Calu3 (cell line): ENCODE results near the gene LARGE1. TPM values are rescaled to one million over a fixed set of nuclear protein-coding genes. Genes with fewer than 3 reads are reported as not detected.

Experiments
- BruUV-seq: library from RNA; stranded (reverse); fragments of 400-500 nt; replicated peaks from 2 replicates; lab custom pipeline; 2021; lab: Mats Ljungman, UMichigan
- CTCF ChIA-PET: fragments of 300-600 bp; sonication (Branson Sonifier 250); formaldehyde crosslinking; loops from one replicate; lab custom pipeline; 2022; ENCODE audit warnings: antibody characterized with exemption; lab: Charles Lee
- DNase-seq: peaks from one replicate; pipeline ENCODE4 v3.0.0; 2022
- H3K27ac Mint-ChIP-seq: one replicate; pipeline ENCODE4 v1.8.0; 2022; ENCODE audit warnings: mixed read lengths; ENCODE audit not compliant: unreplicated experiment
- H3K27me3 Mint-ChIP-seq: one replicate; pipeline ENCODE4 v1.8.0; 2022; ENCODE audit warnings: mixed read lengths; ENCODE audit not compliant: unreplicated experiment
- H3K36me3 Mint-ChIP-seq: one replicate; pipeline ENCODE4 v1.8.0; 2022; ENCODE audit warnings: mild to moderate bottlenecking, moderate library complexity, mixed read lengths; ENCODE audit not compliant: insufficient read depth, unreplicated experiment
- H3K4me1 Mint-ChIP-seq: one replicate; pipeline ENCODE4 v1.8.0; 2022; ENCODE audit warnings: mild to moderate bottlenecking, low read depth, mixed read lengths; ENCODE audit not compliant: unreplicated experiment
- H3K4me3 Mint-ChIP-seq: one replicate; pipeline ENCODE4 v1.8.0; 2022; ENCODE audit warnings: mild to moderate bottlenecking, low read depth, moderate library complexity, mixed read lengths; ENCODE audit not compliant: unreplicated experiment
- H3K9me3 Mint-ChIP-seq: one replicate; pipeline ENCODE4 v1.8.0; 2022; ENCODE audit warnings: low read depth, mixed read lengths; ENCODE audit not compliant: unreplicated experiment
- CTCF ChIP-seq: fragments of 200-600 bp; IDR thresholded peaks from one replicate; pipeline ENCODE4 v1.8.0; 2022; ENCODE audit warnings: antibody characterized with exemption; ENCODE audit not compliant: unreplicated experiment
- intact Hi-C: fragments of 100-400 bp; cut with micrococcal nuclease; formaldehyde crosslinking; loops from one replicate; pipeline ENCODE4 v1.10.0; 2022; ENCODE audit not compliant: unreplicated experiment
- total RNA-seq: library from RNA; stranded (reverse); gene quantifications from 2 replicates; pipeline ENCODE4 v1.2.3, GENCODE V29; 2022

LARGE1 gene
- total RNA-seq, 1 experiment from 2014 or later = 11.6 TPM

GRCh38 chr22:33745501-33745900 is 174.8 kb downstream of the LARGE1 start:
- Mint-ChIP-seq H3K4me1 (peaks cover 11% of the 10 kb centered on the region), H3K27me3 (no peaks in the 10 kb centered on the region)

GRCh38 chr22:33743756-33744155 is 176.5 kb downstream of the LARGE1 start:
- no peak for DNase-seq
- Mint-ChIP-seq H3K4me3 (no peak overlapping the region), H3K27me3 (no peaks in the 10 kb centered on the region), H3K9me3 (peaks cover 8% of the 10 kb centered on the region), H3K27ac (no peak overlapping the region), H3K4me1 (peaks cover 11% of the 10 kb centered on the region), H3K36me3 (peaks cover 5% of the 10 kb centered on the region)
- intact Hi-C loops = no loop called here
- BruUV-seq = no TSS peak
- CTCF ChIA-PET = no interaction called here
- no peak for TF ChIP-seq CTCF

More at GRCh38 chr22:33745501-33745900, 174.8 kb downstream of the LARGE1 start:
- no peak overlapping the region for H3K4me3 Mint-ChIP-seq
- H3K9me3 Mint-ChIP-seq = peaks cover 12% of the 10 kb centered on the region
- peaks cover 5% of the 10 kb centered on the region for H3K36me3 Mint-ChIP-seq
- CTCF ChIA-PET = no interaction called here
- BruUV-seq = no TSS peak
- no peak for DNase-seq
- intact Hi-C loops = no loop called here
- TF ChIP-seq CTCF = no peak
- H3K27ac Mint-ChIP-seq = no peak overlapping the region

GRCh38 chr22:33741025-33741424 is 179.3 kb downstream of the LARGE1 start:
- no peaks in the 10 kb centered on the region for H3K4me1 Mint-ChIP-seq
- TF ChIP-seq CTCF = no peak
- BruUV-seq = no TSS peak
- H3K36me3 Mint-ChIP-seq = no peaks in the 10 kb centered on the region
- CTCF ChIA-PET = interaction anchor here (0.6 kb wide), 1 partner anchor 45 kb away, joined by 4 read pairs; no protein-coding TSS in a partner anchor
- H3K9me3 Mint-ChIP-seq = peaks cover 12% of the 10 kb centered on the region
- no peak for DNase-seq
- H3K4me3 Mint-ChIP-seq = no peak overlapping the region
- H3K27ac Mint-ChIP-seq = no peak overlapping the region
- H3K27me3 Mint-ChIP-seq = no peaks in the 10 kb centered on the region
- intact Hi-C loops = no loop called here

GRCh38 chr22:33739516-33739915 is 180.8 kb downstream of the LARGE1 start:
- Mint-ChIP-seq H3K9me3 (peaks cover 12% of the 10 kb centered on the region), H3K27me3 (no peaks in the 10 kb centered on the region), H3K4me1 (no peaks in the 10 kb centered on the region), H3K4me3 (no peak overlapping the region), H3K27ac (no peak overlapping the region), H3K36me3 (no peaks in the 10 kb centered on the region)
- no TSS peak for BruUV-seq
- intact Hi-C loops = no loop called here
- no peak for DNase-seq
- no peak for TF ChIP-seq CTCF
- CTCF ChIA-PET = no interaction called here
